ENCODE measurements around the gene MACIR. TPM values are rescaled to one million over a fixed set of nuclear protein-coding genes. Genes with fewer than 3 reads are reported as not detected.

MACIR gene
- total RNA-seq, 1 experiment from 2014 or later, result 12.4 TPM

- ChIA-PET POLR2A (no interaction called here), CTCF (no interaction called here)
- Mint-ChIP-seq H3K4me1 (no peaks in the 10 kb centered on the region), H3K4me3 (no peak overlapping the region), H3K27me3 (ENCODE audit: low read depth) (no peaks in the 10 kb centered on the region), H3K27ac (no peak overlapping the region), H3K9me3 (no peaks in the 10 kb centered on the region; the same call in 1 of the 2 replicates), H3K36me3 (no peaks in the 10 kb centered on the region)
- ATAC-seq (no peak), DNase-seq (ENCODE audit: low spot score) (no peak)
- TF ChIP-seq ZNF317 (CRISPR knock-in tag; IDR thresholded peaks at IDR 0.05; ENCODE audit: borderline replicate concordance, low read depth), result no peak
Measured at GRCh38 chr5:103249068-103249467, 9.5 kb upstream of the MACIR start.

GRCh38 chr5:103254921-103255320, 3.6 kb upstream of the MACIR start:
- no peak overlapping the region for H3K4me3 Mint-ChIP-seq
- no peaks in the 10 kb centered on the region for H3K9me3 Mint-ChIP-seq
- no peak overlapping the region for H3K27ac Mint-ChIP-seq
- H3K36me3 Mint-ChIP-seq, result no peaks in the 10 kb centered on the region
- ATAC-seq (no peak), DNase-seq (ENCODE audit: low spot score) (no peak)
- POLR2A ChIA-PET, result no interaction called here
- CTCF ChIA-PET, result interaction anchor here (2.3 kb wide), 1 partner anchor 221 kb away, joined by 7 read pairs; no protein-coding TSS in a partner anchor
- peaks cover 7% of the 10 kb centered on the region for H3K4me1 Mint-ChIP-seq
- no peaks in the 10 kb centered on the region for H3K27me3 Mint-ChIP-seq (ENCODE audit: low read depth)
- TF ChIP-seq ZSCAN18 (CRISPR knock-in tag; IDR thresholded peaks at IDR 0.05) (no peak), PREB (CRISPR knock-in tag; IDR thresholded peaks at IDR 0.05; ENCODE audit: borderline replicate concordance) (no peak), IRF2 (CRISPR knock-in tag; IDR thresholded peaks at IDR 0.05; ENCODE audit: borderline replicate concordance, low read depth) (no peak), RELA (CRISPR knock-in tag; IDR thresholded peaks at IDR 0.05; ENCODE audit: borderline replicate concordance) (no peak), SMAD4 (CRISPR knock-in tag; IDR thresholded peaks at IDR 0.05) (no peak), NR2C2 (CRISPR knock-in tag; IDR thresholded peaks at IDR 0.05) (no peak), TEAD1 (CRISPR knock-in tag; IDR thresholded peaks at IDR 0.05) (no peak), ZNF219 (CRISPR knock-in tag; IDR thresholded peaks at IDR 0.05; ENCODE audit: borderline replicate concordance) (no peak), ZBTB43 (CRISPR knock-in tag; IDR thresholded peaks at IDR 0.05) (no peak), SP1 (CRISPR knock-in tag; conservative IDR thresholded peaks at IDR 0.05) (no peak), CTCF (IDR thresholded peaks at IDR 0.05) (no peak), GABPB1 (CRISPR knock-in tag; IDR thresholded peaks at IDR 0.05) (no peak), NFE2L1 (CRISPR knock-in tag; IDR thresholded peaks at IDR 0.05) (no peak), NR1H2 (CRISPR knock-in tag; IDR thresholded peaks at IDR 0.05) (no peak), MLX (CRISPR knock-in tag; IDR thresholded peaks at IDR 0.05) (no peak), ZNF121 (CRISPR knock-in tag; IDR thresholded peaks at IDR 0.05) (no peak)

GRCh38 chr5:103255691-103256090, 2.9 kb upstream of the MACIR start:
- ChIA-PET CTCF (interaction anchor here (0.9 to 2.3 kb wide), 9 partner anchors 25 to 264 kb away, joined by 3 to 10 read pairs (median 6); no protein-coding TSS in a partner anchor), POLR2A (no interaction called here)
- no peaks in the 10 kb centered on the region for H3K9me3 Mint-ChIP-seq
- H3K36me3 Mint-ChIP-seq, result no peaks in the 10 kb centered on the region
- peaks cover 12% of the 10 kb centered on the region for H3K4me1 Mint-ChIP-seq
- H3K27ac Mint-ChIP-seq, result no peak overlapping the region
- DNase-seq (ENCODE audit: low spot score) (no peak), ATAC-seq (no peak)
- H3K27me3 Mint-ChIP-seq (ENCODE audit: low read depth), result no peaks in the 10 kb centered on the region
- H3K4me3 Mint-ChIP-seq, result no peak overlapping the region
- TF ChIP-seq SMAD3 (CRISPR knock-in tag; IDR thresholded peaks at IDR 0.05; ENCODE audit: borderline replicate concordance) (no peak), E2F4 (CRISPR knock-in tag; IDR thresholded peaks at IDR 0.05; ENCODE audit: borderline replicate concordance, low read depth) (no peak), ZNF281 (CRISPR knock-in tag; IDR thresholded peaks at IDR 0.05) (no peak)
